K562 (cell line): ENCODE results near the gene COPS4. TPM values are rescaled to one million over a fixed set of nuclear protein-coding genes. Genes with fewer than 3 reads are reported as not detected.
A peak's percentile ranks its signal among the peaks of the same experiment; 100 is the strongest.

Source experiments
- ATAC-seq: fragments of 200-7000 bp; cut with Tn5 transposase; 3 replicates; pipeline ENCODE4 v1.9.1; 2020; ENCODE audit warnings: moderate library complexity
- BruUV-seq: library from RNA; stranded (reverse); fragments of 400-500 nt; replicated peaks from 2 replicates; lab custom pipeline; 2021; lab: Mats Ljungman, UMichigan
- CTCF ChIA-PET: fragments of 300-600 bp; formaldehyde crosslinking; extraction: SDS; loops from one replicate; lab custom pipeline; 2021; ENCODE audit warnings: low intra/inter-chr PET ratio; lab: Yijun Ruan, JAX
- POLR2A ChIA-PET: fragments of 300-600, 350-650 bp; sonication (Branson Sonifier 250); formaldehyde crosslinking; extraction: SDS; loops from one replicate; lab custom pipeline; 2021; ENCODE audit warnings: antibody characterized with exemption, inconsistent platforms; lab: Yijun Ruan, JAX
- DNase-seq, 4 experiments: peaks; one replicate each; pipeline versions ENCODE4 v3.0.0 to v3.0.0-alpha.2; 2011 to 2018; ENCODE audit warnings: low spot score in 3 of 4, mixed read lengths in 3 of 4; ENCODE audit errors: extremely low read depth in 1 of 4
- FAIRE-seq: peaks from 2 replicates; lab custom pipeline; 2011; peaks lifted over from hg19 to GRCh38; lab: Jason Lieb, UNC
- H2AFZ ChIP-seq: 2 replicates; pipeline ENCODE4 v1.6.0; 2011; ENCODE audit warnings: low read depth, low read length, control low read depth, inconsistent platforms
- H3K27ac ChIP-seq: fragments of 200-600 bp; 3 replicates; pipeline ENCODE4 v1.8.0; 2011; ENCODE audit warnings: low read depth, mild to moderate bottlenecking, control low read depth, inconsistent platforms, low read length, moderate library complexity, mixed read lengths; ENCODE audit errors: extremely low read depth
- H3K27me3 ChIP-seq, 2 experiments: fragments of 300-600 bp in 1 of 2; 2 replicates in 1 of 2; 3 replicates in 1 of 2; pipeline versions ENCODE4 v1.6.0 to v1.8.0; 2011; ENCODE audit warnings: inconsistent platforms in 2 of 2, low read length in 2 of 2, mild to moderate bottlenecking in 1 of 2, mixed read lengths in 1 of 2, moderate library complexity in 1 of 2; ENCODE audit not compliant: control insufficient read depth in 2 of 2, insufficient read depth in 2 of 2
- H3K36me3 ChIP-seq: fragments of 300-600 bp; 3 replicates; pipeline ENCODE4 v1.8.0; 2011; ENCODE audit warnings: mild to moderate bottlenecking, low read length, inconsistent platforms; ENCODE audit not compliant: control insufficient read depth, insufficient read depth
- H3K4me1 ChIP-seq, 2 experiments: fragments of 200-600 bp in 1 of 2; replicated peaks in 1 of 2; 2 replicates in 1 of 2; 3 replicates in 1 of 2; pipeline versions ENCODE4 v1.5.1 to v1.8.0; 2011; ENCODE audit warnings: inconsistent platforms in 2 of 2, low read length in 2 of 2, mild to moderate bottlenecking in 1 of 2, mixed read lengths in 1 of 2, moderate library complexity in 1 of 2; ENCODE audit not compliant: control insufficient read depth in 2 of 2, insufficient read depth in 2 of 2
- H3K4me2 ChIP-seq: 2 replicates; pipeline ENCODE4 v1.6.1; 2011; ENCODE audit warnings: low read length, control low read depth, inconsistent platforms, mixed read lengths; ENCODE audit not compliant: insufficient read depth
- H3K4me3 ChIP-seq: fragments of 200-600 bp; sonication (generic), shearing (Covaris generic); 2 replicates; pipeline ENCODE4 v1.5.1; 2016; ENCODE audit warnings: control low read depth, inconsistent platforms
- H3K79me2 ChIP-seq: fragments of 200-600 bp; 3 replicates; pipeline ENCODE4 v1.8.0; 2011; ENCODE audit warnings: low read length, inconsistent platforms; ENCODE audit not compliant: control insufficient read depth, insufficient read depth
- H3K9ac ChIP-seq, 2 experiments: 2 replicates each; pipeline versions ENCODE4 v1.6.0 to v1.6.1; 2011; ENCODE audit warnings: low read depth in 2 of 2, low read length in 2 of 2, control low read depth in 1 of 2, inconsistent platforms in 1 of 2, mild to moderate bottlenecking in 1 of 2, mixed read lengths in 1 of 2; ENCODE audit not compliant: insufficient read depth in 1 of 2
- H3K9me1 ChIP-seq: one replicate; pipeline ENCODE4 v1.6.0; 2011; ENCODE audit warnings: inconsistent platforms, mild to moderate bottlenecking, low read length, moderate library complexity; ENCODE audit not compliant: control insufficient read depth, insufficient read depth
- H3K9me3 ChIP-seq: replicated peaks from 2 replicates; pipeline ENCODE4 v1.5.1; 2011; ENCODE audit warnings: low read depth, low read length, inconsistent platforms; ENCODE audit not compliant: control insufficient read depth, insufficient read depth
- H4K20me1 ChIP-seq: replicated peaks from 2 replicates; pipeline ENCODE4 v1.6.1; 2011; ENCODE audit warnings: low read length, inconsistent platforms, mixed read lengths; ENCODE audit not compliant: control insufficient read depth, insufficient read depth
- BRF1 ChIP-seq: IDR thresholded peaks from 3 replicates; pipeline ENCODE4 v1.6.1; 2011; ENCODE audit warnings: borderline replicate concordance, mild to moderate bottlenecking; ENCODE audit not compliant: insufficient read length; ENCODE audit errors: extremely low read depth
- CBFB ChIP-seq: sonication (generic); formaldehyde crosslinking; IDR thresholded peaks from 2 replicates; pipeline ENCODE4 v1.4.0; 2020; ENCODE audit warnings: mild to moderate bottlenecking, missing genetic modification reagents
- CEBPG ChIP-seq, 3 experiments: fragments of 200-800 bp in 1 of 3; sonication (Bioruptor generic) in 1 of 3; sonication (generic) in 1 of 3; formaldehyde crosslinking in 1 of 3; IDR thresholded peaks in 2 of 3; conservative IDR thresholded peaks in 1 of 3; 2 replicates each; pipeline versions ENCODE4 v1.6.1 to v1.8.0; 2016 to 2022; ENCODE audit warnings: missing compliant biosample characterization in 2 of 3, missing genetic modification characterization in 2 of 3, mild to moderate bottlenecking in 1 of 3, missing genetic modification reagents in 1 of 3
- CHD1 ChIP-seq: fragments of 200-600 bp; sonication (generic); IDR thresholded peaks from one replicate; pipeline ENCODE4 v1.6.1; 2012; ENCODE audit warnings: mild to moderate bottlenecking, moderate library complexity, low read length, inconsistent platforms
- CTBP1 ChIP-seq: fragments of 450-650 bp; IDR thresholded peaks from 2 replicates; pipeline ENCODE4 v1.6.1; 2016; ENCODE audit warnings: borderline replicate concordance
- HNRNPL ChIP-seq: fragments of 200-400 bp; formaldehyde crosslinking; IDR thresholded peaks from 2 replicates; pipeline ENCODE4 v1.6.1; 2017; ENCODE audit warnings: low read depth, mild to moderate bottlenecking, low read length
- ILK ChIP-seq: fragments of 450-650 bp; IDR thresholded peaks from 2 replicates; pipeline ENCODE4 v1.6.1; 2016; ENCODE audit warnings: missing genetic modification characterization, low read depth, mild to moderate bottlenecking, missing compliant biosample characterization, moderate library complexity, borderline replicate concordance
- KAT8 ChIP-seq: fragments of 450-650 bp; IDR thresholded peaks from 2 replicates; pipeline ENCODE4 v1.6.1; 2016; ENCODE audit warnings: low read depth, mild to moderate bottlenecking
- MEF2D ChIP-seq: conservative IDR thresholded peaks from 2 replicates; pipeline ENCODE4 v1.6.1; 2016; ENCODE audit warnings: low read depth, missing genetic modification characterization, missing compliant biosample characterization
- MYBL2 ChIP-seq, 2 experiments: fragments of 450-650 bp in 1 of 2; sonication (generic) in 1 of 2; formaldehyde crosslinking in 1 of 2; IDR thresholded peaks; 2 replicates each; pipeline versions ENCODE4 v1.6.1 to v1.8.1; 2017 to 2022; ENCODE audit warnings: borderline replicate concordance in 1 of 2, inconsistent platforms in 1 of 2, low read depth in 1 of 2, mild to moderate bottlenecking in 1 of 2, missing genetic modification reagents in 1 of 2, moderate library complexity in 1 of 2
- NRF1 ChIP-seq, 2 experiments: fragments of 450-650 bp; IDR thresholded peaks in 1 of 2; conservative IDR thresholded peaks in 1 of 2; 2 replicates each; pipeline ENCODE4 v1.6.1; 2014; ENCODE audit warnings: mild to moderate bottlenecking in 2 of 2
- SMAD1 ChIP-seq: fragments of 150-350 bp; IDR thresholded peaks from 2 replicates; pipeline ENCODE4 v1.6.1; 2014; ENCODE audit warnings: low read length, low read depth; ENCODE audit not compliant: partially characterized antibody
- WGBS: fragments of 100-300 bp; shearing (Covaris generic); methylation state at CpG from one replicate; pipeline ENCODE4 v1.1.6; 2016; ENCODE audit warnings: low coverage, mixed read lengths; ENCODE audit not compliant: insufficient coverage; ENCODE audit errors: missing lambda C conversion rate; 5-methylcytosine and 5-hydroxymethylcytosine counted together
- in situ Hi-C: fragments of 300-500 bp; cut with MboI; formaldehyde crosslinking; loops from 4 replicates; pipeline ENCODE4 v1.15.0; 2018; ENCODE audit warnings: inconsistent platforms, mixed read lengths
- intact Hi-C: fragments of 100-400 bp; cut with micrococcal nuclease; formaldehyde crosslinking; loops from 2 replicates; pipeline ENCODE4 v1.14.2; 2022
- polyA plus RNA-seq, 8 experiments: library from polyadenylated mRNA; depleted of rRNA in 4 of 8; stranded (reverse) in 5 of 8; unstranded in 3 of 8; fragments of >200 nt; fragmentation: Nextera tagmentation in 2 of 8; fragmentation: Illumina TruSeq in 1 of 8; extraction: Ambion mirVana in 2 of 8; extraction: Trizol in 1 of 8; gene quantifications; 2 replicates each; pipeline versions ENCODE4 v1.2.1 to v1.2.3, GENCODE V29; 2011 to 2014; ENCODE audit warnings: inconsistent platforms in 1 of 8, missing spikeins in 1 of 8
- total RNA-seq, 7 experiments: library from RNA; depleted of rRNA in 6 of 7; stranded (reverse); fragments of >200 nt in 6 of 7; fragmentation: Illumina TruSeq in 2 of 7; extraction: Trizol in 2 of 7; gene quantifications; 2 replicates each; pipeline versions ENCODE4 v1.2.1 to v1.2.3, GENCODE V29; 2011 to 2021; ENCODE audit warnings: low replicate concordance in 1 of 7
- TF ChIP-seq, protein P1 (sequence below): fragments of 250-450 bp; sonication (Bioruptor Pico); IDR thresholded peaks from 2 replicates; pipeline ENCODE4 v1.4.0; 2020; ENCODE audit warnings: mild to moderate bottlenecking, moderate library complexity
- TF ChIP-seq, protein P2 (sequence below): sonication (generic); formaldehyde crosslinking; IDR thresholded peaks from 2 replicates; pipeline ENCODE4 v1.8.0; 2022; ENCODE audit warnings: mild to moderate bottlenecking, missing genetic modification reagents, borderline replicate concordance
- TF ChIP-seq, protein P3 (sequence below), 3 experiments: IDR thresholded peaks in 2 of 3; conservative IDR thresholded peaks in 1 of 3; 2 replicates each; pipeline ENCODE4 v1.5.1; 2011 to 2012; ENCODE audit warnings: low read length in 3 of 3, mild to moderate bottlenecking in 3 of 3, control low read depth in 2 of 3, improper control_type of control experiment in 1 of 3, inconsistent platforms in 1 of 3, low read depth in 1 of 3, mixed read lengths in 1 of 3, moderate library complexity in 1 of 3; ENCODE audit not compliant: insufficient read depth in 2 of 3

Gene COPS4
- total and polyA plus RNA-seq, 9 of the 15 experiments (the other 6 are each of a cell fraction or from before 2014, with no cell fraction given): 44.7 to 180 (median 70.9) TPM

DNA sequence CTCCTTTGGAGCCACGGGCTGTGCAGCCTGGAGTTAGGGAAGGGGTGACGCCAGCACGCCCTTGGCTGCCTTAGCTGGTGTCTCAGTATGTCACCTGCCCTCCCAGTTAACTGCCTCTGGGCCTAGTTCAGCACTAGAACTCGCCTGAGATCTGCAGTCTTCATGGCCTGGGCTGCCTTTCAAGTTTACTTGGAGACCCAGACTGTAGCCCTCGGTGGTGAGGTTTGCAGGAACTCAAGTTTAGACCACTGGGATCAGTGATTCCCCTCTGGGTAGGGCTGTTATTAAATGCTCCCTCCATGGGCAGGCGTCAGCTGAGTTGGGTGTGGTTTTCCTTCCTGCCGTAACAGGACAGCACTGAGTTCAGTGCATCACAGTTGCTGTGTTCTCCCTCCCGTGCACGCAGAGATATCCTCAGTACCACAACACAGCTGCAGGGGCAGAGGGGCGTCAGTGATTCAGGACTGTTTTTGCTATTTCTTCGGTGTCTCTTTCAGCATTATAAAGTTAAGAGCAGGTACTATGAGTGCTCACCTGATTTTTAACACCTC lies 49.0 kb downstream of the COPS4 start:
- peak overlapping the region in 1 of 2 experiments; percentile 58; a peak in 1 of 4 replicates for H3K9ac ChIP-seq
- FAIRE-seq: peak; percentile 37
- TF ChIP-seq CTBP1 (peak; percentile 41; the same call in 1 of the 2 replicates), MYBL2 (IDR thresholded peaks at IDR 0.05; ENCODE audit: low read depth) (no peak), MYBL2 (CRISPR knock-in tag; IDR thresholded peaks at IDR 0.05; ENCODE audit: borderline replicate concordance) (no peak), SMAD1 (no peak), CHD1 (no peak), NRF1 (conservative IDR thresholded peaks at IDR 0.05 in 1 of 2, IDR thresholded peaks at IDR 0.05 in 1 of 2) (0 out of 4 replicates have a peak, but pooled peaks of 1 of the 2 experiments have one; percentile 17), BRF1 (no peak), CBFB (CRISPR knock-in tag) (no peak), HNRNPL (no peak), CEBPG (CRISPR knock-in tag; IDR thresholded peaks at IDR 0.05) (no peak), CEBPG (tag; conservative IDR thresholded peaks at IDR 0.05 in 1 of 2, IDR thresholded peaks at IDR 0.05 in 1 of 2) (no peak), KAT8 (no peak), MEF2D (tag) (no peak), ILK (tag) (no peak)
- TF ChIP-seq, protein P1, sequence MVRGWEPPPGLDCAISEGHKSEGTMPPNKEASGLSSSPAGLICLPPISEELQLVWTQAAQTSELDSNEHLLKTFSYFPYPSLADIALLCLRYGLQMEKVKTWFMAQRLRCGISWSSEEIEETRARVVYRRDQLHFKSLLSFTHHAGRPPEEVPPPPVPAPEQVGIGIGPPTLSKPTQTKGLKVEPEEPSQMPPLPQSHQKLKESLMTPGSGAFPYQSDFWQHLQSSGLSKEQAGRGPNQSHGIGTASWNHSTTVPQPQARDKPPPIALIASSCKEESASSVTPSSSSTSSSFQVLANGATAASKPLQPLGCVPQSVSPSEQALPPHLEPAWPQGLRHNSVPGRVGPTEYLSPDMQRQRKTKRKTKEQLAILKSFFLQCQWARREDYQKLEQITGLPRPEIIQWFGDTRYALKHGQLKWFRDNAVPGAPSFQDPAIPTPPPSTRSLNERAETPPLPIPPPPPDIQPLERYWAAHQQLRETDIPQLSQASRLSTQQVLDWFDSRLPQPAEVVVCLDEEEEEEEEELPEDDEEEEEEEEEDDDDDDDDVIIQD (CRISPR knock-in tag): no peak
- TF ChIP-seq, protein P2, sequence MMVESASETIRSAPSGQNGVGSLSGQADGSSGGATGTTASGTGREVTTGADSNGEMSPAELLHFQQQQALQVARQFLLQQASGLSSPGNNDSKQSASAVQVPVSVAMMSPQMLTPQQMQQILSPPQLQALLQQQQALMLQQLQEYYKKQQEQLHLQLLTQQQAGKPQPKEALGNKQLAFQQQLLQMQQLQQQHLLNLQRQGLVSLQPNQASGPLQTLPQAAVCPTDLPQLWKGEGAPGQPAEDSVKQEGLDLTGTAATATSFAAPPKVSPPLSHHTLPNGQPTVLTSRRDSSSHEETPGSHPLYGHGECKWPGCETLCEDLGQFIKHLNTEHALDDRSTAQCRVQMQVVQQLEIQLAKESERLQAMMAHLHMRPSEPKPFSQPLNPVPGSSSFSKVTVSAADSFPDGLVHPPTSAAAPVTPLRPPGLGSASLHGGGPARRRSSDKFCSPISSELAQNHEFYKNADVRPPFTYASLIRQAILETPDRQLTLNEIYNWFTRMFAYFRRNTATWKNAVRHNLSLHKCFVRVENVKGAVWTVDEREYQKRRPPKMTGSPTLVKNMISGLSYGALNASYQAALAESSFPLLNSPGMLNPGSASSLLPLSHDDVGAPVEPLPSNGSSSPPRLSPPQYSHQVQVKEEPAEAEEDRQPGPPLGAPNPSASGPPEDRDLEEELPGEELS (CRISPR knock-in tag): no peak
- TF ChIP-seq, protein P3, sequence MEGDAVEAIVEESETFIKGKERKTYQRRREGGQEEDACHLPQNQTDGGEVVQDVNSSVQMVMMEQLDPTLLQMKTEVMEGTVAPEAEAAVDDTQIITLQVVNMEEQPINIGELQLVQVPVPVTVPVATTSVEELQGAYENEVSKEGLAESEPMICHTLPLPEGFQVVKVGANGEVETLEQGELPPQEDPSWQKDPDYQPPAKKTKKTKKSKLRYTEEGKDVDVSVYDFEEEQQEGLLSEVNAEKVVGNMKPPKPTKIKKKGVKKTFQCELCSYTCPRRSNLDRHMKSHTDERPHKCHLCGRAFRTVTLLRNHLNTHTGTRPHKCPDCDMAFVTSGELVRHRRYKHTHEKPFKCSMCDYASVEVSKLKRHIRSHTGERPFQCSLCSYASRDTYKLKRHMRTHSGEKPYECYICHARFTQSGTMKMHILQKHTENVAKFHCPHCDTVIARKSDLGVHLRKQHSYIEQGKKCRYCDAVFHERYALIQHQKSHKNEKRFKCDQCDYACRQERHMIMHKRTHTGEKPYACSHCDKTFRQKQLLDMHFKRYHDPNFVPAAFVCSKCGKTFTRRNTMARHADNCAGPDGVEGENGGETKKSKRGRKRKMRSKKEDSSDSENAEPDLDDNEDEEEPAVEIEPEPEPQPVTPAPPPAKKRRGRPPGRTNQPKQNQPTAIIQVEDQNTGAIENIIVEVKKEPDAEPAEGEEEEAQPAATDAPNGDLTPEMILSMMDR (IDR thresholded peaks at IDR 0.05 in 2 of 3, conservative IDR thresholded peaks at IDR 0.05 in 1 of 3; ENCODE audit: insufficient read depth in 2 of 3, low read depth in 1 of 3, low read length in 3 of 3): 0 out of 6 replicates have a peak, but pooled peaks of 2 of the 3 experiments have one; percentile 18 to 29

More for the DNA sequence above, 49.0 kb downstream of the COPS4 start:
- ChIA-PET CTCF (no interaction called here), POLR2A (no interaction called here)
- H3K4me2 ChIP-seq: peak overlapping the region; percentile 9; the same call in 1 of the 2 replicates
- H3K4me3 ChIP-seq: no peak overlapping the region
- in situ Hi-C loops: no loop called here
- H4K20me1 ChIP-seq: no peaks in the 10 kb centered on the region
- BruUV-seq: no TSS peak
- intact Hi-C loops: no loop called here
- no peaks in the 10 kb centered on the region for H3K79me2 ChIP-seq
- H3K27ac ChIP-seq: no peak overlapping the region
- H3K4me1 ChIP-seq: no peaks in the 10 kb centered on the region; a peak in 1 of 5 replicates
- H3K9me3 ChIP-seq: no peaks in the 10 kb centered on the region; the same call in 1 of the 2 replicates
- H2AFZ ChIP-seq: peak overlapping the region; percentile 67
- peak; percentile 91 for ATAC-seq
- H3K36me3 ChIP-seq: no peaks in the 10 kb centered on the region
- peaks cover 0 to 2% of the 10 kb centered on the region in 2 experiments; a peak in 2 of 5 replicates for H3K27me3 ChIP-seq
- H3K9me1 ChIP-seq: no peaks in the 10 kb centered on the region
- peak in 2 of 4 experiments; percentile 17 to 38 for DNase-seq
- 4% methylated on average over 10 of the region's 11 CpGs for WGBS
